GM21526 (cell line): ENCODE data around the gene COPZ1.
"Not testable (repeated sequence)": the region's sequence is repeated elsewhere in the genome, so short reads cannot be mapped to it uniquely, and the experiment has no call there.

ENCODE experiments used
- ATAC-seq: cut with Tn5 transposase; IDR thresholded peaks from one replicate; pipeline ENCODE4 v1.9.1; 2021; ENCODE audit warnings: moderate library complexity; ENCODE audit not compliant: unreplicated experiment, low FRiP score

The COPZ1 gene

GRCh38 chr12:54294152-54294952 is 30.6 kb upstream of the COPZ1 start:
- no peak for ATAC-seq

DNA sequence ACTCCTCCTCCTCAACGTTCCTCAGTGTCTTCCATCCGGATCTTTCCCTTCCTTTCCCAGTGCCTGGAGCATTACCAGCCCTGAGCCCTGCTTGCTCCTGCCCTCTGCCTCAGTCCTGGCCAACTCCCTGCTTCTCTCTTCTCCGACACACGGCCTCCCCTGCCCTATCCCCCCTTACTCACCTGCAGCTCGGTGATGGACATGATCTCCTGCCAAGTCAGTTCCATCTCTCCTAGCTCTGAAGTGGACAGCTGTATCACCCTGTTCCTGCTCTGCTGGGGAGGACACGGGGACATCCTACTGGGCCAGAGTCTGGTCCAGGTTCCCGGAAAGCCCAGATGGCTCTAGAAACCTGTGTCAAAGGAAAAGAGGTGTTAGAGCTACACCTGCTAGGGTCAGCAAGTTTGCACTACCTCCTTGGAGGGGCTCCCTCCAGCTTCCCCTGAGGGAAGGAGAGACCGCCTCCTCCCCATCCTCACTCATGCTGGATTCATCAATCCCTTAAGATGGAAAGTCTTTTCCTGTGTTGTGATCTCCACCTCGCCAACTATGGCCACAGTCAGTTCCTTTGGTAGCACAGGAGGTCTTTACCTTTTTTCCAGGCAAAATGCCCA is 29.9 kb upstream of the COPZ1 start:
- ATAC-seq, result no peak

DNA sequence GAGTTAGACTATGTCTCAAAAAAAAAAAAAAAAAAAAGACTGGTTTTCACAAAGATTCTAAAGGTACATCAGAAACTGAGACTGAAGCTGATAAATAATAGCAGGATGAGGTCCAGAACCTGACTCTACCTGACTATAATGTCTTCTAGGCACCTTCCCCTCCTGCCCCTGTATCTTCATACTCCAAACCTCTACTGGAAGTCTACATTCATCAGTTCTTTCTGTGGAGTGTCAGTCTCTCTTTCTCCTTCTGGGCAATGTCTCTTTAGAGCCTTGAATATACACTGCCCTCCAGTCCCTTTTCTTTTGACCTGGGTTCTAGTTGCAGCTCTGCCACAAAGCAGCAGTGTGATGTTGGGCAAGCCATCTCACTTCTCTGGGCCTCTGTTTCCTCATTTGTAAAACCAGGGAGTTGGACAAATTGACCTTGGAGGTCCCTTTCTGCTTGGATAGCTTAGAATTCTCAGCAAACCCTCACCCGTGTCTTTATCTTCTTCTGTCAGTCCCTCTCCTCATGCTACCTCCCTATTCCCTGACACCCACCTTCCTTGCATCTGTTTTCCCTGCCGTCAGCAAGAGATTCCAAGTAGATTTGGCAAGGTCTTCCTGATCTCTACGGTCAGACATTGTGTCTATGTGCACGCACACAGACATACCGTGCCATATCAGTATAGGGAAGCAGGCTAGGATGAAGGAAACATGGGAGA is 28.4 kb upstream of the COPZ1 start:
- ATAC-seq, result no peak

DNA sequence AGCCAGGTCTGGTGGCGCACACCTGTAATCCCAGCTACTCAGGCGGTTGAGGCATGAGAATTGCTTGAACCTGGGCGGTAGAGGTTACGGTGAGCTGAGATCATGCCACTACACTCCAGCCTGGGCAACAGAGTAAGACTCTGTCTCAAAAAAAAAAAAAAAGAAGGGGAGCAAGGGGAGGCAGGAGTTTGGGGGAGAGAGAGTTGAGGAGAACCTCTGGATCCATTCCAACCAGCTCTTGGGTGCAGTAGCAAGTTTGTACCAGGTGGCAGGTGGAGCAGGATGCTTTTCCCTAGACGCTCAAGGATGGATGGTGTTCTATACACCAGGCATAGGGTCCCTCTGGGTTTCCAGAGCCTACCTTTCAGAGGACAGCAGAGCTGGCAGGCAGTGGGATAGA is 26.0 kb upstream of the COPZ1 start:
- ATAC-seq, result no peak

- ATAC-seq, result no peak
Measured at GRCh38 chr12:54299515-54300224, 25.3 kb upstream of the COPZ1 start.

DNA sequence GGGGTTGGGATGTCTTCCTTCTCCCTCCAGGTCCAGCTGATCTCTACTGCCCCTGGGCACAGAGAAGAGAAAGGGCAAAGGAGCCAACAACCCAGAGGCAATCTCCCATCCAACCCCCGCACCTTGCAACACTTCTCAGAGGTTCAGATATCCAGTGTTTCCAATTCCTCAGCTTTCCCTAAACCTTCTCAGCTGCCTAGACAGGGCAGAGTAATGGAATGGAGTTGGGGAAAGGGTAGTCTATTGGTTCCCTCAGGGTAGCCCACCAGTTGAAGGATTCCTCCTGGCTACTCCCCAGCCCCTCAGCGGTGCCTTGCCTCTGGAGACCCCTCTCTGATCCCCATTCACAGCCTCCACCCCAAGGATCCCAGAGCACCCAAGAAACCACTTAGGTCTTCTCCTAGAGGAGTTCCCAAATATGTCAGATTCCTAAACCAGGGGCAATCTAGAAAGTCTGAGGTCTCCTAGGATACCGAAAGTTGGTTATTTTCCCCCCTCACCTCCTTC is 24.7 kb upstream of the COPZ1 start:
- no peak for ATAC-seq

DNA sequence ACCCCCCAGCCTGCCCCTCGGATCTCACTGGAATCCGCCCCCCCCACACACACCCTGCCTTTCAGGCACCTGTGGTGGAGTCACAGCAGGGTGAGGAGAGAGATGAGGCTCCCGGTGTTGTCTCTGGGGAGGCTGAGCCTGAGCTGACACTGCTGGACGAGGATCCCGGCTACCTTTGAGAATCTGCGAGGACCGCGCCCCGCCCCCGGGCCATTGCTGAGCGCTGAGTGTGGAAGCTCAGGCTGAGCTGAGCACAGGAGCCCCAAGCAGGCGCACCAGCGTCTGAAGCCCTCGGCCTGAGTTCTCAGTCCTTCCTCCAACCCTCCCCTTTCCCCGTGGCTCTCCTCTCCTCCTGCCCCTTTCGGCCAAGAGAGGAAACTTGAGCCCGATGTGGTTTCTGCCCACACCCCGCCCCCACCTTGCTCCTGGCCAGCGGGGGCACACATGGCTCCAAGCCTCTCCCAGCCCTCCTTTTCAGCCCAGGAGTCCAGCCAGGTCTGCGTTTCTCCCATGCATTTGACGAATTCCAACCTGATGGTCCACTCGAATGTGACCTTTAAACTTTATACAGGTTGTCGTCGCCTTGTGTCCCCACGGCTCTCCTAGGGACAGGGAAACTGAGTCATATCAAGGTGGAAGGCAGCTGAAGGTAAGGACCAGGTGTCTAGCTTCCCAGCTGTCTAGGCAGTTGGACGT is 24.1 kb upstream of the COPZ1 start, which contains the start of gene NFE2:
NFE2 (minus strand) TSS at position 284 of the 696 bp plus-strand sequence. CDS start 5,767 bp downstream, outside the sequence.
- no peak for ATAC-seq

GRCh38 chr12:54301428-54302048 is 23.4 kb upstream of the COPZ1 start:
- no peak for ATAC-seq

GRCh38 chr12:54303640-54304039 is 21.3 kb upstream of the COPZ1 start:
- ATAC-seq, result no peak

DNA sequence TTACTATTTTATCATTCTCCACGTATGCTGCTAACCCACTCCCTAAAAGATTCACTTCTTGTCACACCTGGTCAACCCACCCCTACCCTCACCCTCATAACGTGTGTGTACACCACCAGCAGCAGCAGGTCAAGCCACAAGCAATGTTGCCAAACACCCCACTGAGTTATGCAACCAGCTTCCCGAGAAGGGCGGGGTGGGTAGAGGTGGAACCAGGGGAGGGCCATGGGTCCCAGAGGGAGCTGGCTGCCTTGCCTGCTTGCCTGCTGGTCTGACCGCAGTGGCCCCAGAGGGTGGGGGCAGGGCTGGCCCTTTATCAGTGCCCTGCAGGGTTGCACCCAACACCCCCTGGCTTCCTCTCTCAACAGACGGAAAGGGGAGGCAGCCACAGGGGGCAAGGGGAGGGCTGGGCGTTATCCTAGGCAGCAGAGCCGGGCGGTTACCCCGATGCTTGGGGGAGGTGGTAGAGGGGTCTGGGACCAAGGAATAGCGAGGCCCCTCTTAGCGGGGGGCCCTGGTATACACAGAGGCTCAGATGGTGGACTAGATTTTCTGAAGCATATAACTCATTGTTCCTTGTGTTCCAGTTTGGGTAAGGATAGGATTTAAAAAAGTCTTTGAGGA is 20.6 kb upstream of the COPZ1 start:
- no peak for ATAC-seq

DNA sequence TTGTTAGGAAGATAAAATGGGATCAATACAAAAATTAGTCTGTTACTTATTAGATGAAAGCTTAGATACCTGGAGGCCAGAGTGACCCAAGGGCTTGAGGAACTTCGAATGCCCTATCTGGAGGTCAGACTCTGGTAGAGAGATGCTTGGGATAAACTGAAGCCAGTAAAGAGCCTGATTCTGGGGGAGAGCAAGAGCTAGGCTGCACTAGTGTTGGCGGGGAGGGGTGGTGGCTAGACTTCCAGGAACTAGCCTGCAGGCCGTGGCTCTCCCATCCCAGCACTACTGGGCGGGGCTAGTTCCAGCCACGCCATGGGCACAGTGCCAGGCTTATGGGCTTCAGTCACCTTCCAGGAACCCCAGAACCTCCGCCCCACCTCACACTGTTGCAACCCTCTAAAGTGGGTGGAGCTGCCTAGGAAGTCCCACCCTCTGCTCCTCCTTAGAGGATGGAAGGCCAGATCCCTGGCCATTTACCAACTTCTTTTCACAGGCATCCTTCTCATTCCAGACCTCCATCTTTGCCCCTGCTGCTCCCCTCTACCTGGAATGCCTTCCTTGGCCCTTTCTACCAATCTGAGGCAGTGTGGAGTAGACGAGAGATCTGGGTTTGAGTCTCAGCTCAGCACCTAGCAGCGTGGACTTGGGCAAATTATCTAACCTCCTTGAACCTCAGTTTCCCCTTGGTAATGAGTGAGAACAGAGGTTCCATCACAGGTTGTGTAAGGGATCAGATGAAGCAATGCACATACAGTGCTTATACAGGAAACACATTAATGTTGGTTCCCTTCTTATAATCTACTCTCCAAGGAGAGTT is 17.8 kb upstream of the COPZ1 start:
- no peak for ATAC-seq

DNA sequence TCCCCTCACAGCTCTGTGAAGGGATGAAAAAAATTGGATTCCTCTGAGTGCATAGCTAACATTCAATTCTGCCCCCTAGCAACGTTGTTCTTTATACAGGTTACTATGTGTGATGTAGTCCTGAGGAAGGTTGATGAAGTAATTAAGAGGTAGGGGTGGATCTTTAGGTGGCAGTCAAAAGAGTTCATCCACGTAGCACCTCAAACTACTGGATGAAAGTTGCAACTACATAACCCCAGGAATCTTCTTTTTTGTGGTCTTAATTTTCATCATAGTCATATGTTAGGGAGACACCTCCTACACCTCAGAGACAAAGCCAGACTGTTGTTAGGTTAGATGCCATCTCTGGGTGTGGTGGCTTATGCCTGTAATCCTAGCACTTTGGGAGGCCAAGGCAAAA is 13.9 kb upstream of the COPZ1 start:
- no peak for ATAC-seq

- ATAC-seq, result not testable (repeated sequence)
Measured at GRCh38 chr12:54312309-54312708, 12.6 kb upstream of the COPZ1 start.

GRCh38 chr12:54321363-54321762 is 3.6 kb upstream of the COPZ1 start:
- no peak for ATAC-seq

DNA sequence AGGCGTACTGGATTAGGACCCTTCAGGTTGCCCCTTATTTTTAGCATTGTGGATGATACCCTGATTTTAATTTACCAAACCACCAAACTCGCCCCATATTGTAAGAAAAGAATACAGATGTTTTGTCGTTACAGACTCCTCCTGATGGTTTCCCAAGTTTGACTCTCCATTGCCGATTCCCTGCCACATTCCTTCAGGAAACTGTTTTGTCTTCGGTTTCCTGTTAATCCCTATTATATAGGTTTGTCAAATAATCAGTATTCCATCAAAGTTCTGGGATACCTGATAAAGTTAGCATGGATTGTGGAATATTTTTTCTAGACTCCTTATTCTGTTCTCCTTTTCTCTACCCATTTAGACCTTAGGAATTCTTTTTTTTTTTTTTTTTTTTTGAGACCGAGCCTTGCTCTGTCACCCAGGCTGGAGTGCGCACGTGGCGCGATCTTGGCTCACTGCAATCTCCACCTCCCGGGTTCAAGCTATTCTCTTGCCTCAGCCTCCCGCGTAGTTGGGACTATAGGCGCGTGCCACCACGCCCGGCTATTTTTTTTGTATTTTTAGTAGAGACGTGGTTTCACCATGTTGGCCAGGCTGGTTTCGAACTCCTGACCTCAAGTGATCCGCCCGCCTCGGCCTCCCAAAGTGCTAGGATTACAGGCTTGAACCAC is 645 bp downstream of the COPZ1 start:
- not testable (repeated sequence) for ATAC-seq

- no peak for ATAC-seq
Measured at GRCh38 chr12:54328595-54329337, 3.8 kb downstream of the COPZ1 start.

- ATAC-seq, result no peak
Measured at GRCh38 chr12:54329759-54330158, 4.8 kb downstream of the COPZ1 start.
